ENCODE measurements around the gene CAPN8.
"Not testable (repeated sequence)": the region's sequence is repeated elsewhere in the genome, so short reads cannot be mapped to it uniquely, and the experiment has no call there.

Gene CAPN8

DNA sequence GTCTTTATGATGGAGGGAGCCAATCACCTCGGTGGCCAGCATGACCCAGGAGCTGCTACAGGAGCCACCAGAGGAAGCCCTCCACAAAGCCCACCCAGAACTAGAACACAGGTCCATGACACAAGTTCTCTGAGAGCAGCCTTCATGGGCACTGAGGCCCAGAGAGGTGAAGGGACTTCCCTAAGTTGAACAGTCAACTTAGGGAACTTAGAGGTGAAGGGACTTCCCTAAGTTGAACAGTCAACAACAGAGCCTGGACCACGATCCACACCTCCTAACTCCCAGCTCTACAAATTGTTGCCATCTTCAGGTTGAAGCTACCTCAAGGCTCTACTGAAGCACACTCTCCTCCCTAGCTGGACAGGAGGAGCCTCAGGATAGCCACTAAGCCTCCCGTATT is 139.5 kb downstream of the CAPN8 start:
- no peak for DNase-seq (ENCODE audit: low read depth in 2 of 2)

DNA sequence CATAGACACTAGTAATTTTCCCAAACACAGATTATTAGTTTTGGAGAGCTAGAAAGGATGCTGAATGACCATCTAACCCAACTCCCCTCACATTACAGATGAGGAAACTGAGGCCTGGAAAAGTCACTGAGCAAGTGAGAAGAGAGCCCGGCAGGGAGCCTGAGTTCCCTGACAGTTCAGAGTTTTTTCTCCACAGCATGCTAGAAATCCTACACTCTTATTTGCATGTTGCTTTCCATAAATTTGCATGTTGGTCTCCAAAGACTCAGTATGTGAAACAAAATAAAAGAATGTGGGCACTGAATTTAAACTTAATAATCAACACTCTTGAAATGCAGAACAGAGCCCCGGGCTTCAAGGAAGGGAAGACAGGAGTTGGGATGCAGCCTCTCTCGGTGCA is 140.0 kb downstream of the CAPN8 start:
- no peak for DNase-seq (ENCODE audit: low read depth in 2 of 2)

DNA sequence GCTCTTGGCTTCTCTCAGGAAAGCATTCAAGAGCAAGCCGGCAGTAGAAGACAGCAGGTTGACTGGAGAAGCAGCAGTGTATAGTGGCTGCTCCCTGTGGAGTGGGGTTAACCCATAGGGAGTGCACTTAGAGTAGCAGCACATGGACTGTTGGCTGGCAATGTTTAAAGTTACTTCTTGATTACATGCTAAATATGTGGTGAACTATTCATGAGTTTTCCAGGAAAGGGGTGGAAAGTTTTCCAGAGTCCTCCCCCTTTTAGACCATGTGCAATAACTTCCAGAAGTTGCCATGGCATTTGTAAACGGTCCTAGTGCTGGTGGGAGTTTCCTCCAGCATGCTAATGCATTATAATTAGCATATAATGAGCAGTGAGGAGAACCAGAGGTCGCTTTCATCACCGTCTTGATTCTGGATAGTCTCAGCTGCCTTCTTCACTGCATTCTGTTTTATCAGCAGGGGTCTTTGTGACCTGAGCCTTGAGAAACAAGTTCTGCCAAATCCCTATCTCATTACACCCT is 140.5 kb downstream of the CAPN8 start:
- DNase-seq (ENCODE audit: low read depth in 2 of 2), result no peak

- no peak for DNase-seq (ENCODE audit: low read depth in 2 of 2)
Measured at GRCh38 chr1:223521150-223521549, 144.4 kb downstream of the CAPN8 start.

DNA sequence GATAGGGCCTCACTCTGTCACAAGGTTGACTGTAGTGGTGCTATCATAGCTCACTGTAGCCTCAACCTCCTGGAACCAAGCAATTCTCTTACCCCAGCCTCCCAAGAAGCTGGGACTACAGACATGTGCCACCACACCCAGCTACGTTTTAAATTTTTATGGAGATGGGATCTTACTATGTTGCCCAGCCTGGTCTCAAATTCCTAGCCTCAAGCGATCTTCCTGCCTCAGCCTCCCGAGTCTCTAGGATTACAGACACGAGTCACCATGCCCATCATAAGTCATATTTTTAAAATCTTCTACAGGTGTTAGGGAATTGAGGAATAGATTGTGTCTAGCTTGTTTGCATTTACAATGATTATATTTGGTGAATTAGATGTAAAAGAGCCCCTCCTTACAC is 145.3 kb downstream of the CAPN8 start:
- DNase-seq (ENCODE audit: low read depth in 2 of 2), result no peak

DNA sequence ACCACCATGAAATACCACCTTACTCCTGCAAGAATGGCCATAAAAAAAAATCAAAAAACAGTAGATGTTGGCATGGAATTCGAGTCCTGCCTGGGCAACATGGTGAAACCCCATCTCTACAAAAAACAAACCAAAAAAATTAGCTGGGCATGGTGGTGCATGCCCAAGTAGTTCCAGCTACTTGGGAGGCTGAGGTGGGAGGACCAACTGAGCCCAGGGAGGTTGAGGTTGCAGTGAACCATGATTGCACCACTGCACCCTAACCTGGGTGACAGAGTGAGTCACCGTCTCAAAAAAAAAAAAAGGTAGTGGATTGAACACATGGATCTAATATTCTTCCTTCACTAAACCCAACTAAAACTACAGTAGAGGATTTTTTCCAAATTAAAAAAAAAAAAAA is 146.4 kb downstream of the CAPN8 start:
- DNase-seq (ENCODE audit: low read depth in 2 of 2), result no peak

GRCh38 chr1:223518553-223518952 is 146.9 kb downstream of the CAPN8 start:
- not testable (repeated sequence) for DNase-seq (ENCODE audit: low read depth in 2 of 2)

DNA sequence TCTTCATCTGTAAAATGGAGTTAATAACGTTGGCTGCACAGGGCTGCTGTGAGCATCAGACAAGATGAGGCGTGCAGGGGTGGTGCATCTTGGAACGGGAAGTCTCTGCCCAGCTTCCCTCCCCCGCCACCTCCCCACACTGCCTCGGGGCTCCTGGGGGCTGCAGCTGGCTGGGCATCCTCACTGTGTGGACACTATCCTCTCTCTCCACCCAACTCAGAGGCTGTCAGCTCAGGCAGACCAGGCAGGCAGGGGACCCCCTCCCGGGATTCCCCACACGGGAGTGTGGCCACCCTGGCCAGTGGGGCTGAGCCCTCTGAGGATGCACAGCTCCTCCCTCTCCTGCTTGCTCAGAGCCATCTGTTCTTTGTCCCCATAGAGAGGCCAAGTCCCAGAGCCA is 149.6 kb downstream of the CAPN8 start:
- no peak for DNase-seq (ENCODE audit: low read depth in 2 of 2)

- DNase-seq (ENCODE audit: low read depth in 2 of 2), result no peak
Measured at GRCh38 chr1:223515421-223515820, 150.1 kb downstream of the CAPN8 start.

DNA sequence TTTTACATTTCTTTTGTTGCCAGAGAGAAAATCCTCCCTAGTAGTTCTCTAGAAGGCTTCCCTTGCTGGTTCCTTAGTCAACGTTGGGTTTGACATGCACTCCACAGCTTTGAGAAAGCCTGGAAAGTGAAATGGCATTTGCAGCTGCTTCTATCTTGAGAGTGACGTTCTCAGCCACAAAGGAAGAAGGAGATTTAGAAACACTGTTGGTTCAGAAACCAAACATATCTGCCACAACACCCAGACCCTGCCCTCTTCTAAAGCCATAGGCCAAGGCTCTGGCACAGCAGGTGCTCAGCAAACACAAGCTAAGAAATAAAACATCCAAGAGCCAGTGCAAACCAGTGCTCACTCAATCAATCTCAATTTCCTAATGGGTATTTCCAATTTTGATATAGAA is 150.9 kb downstream of the CAPN8 start:
- no peak for DNase-seq (ENCODE audit: low read depth in 2 of 2)

- no peak for DNase-seq (ENCODE audit: low read depth in 2 of 2)
Measured at GRCh38 chr1:223513309-223513708, 152.2 kb downstream of the CAPN8 start.

- no peak for DNase-seq (ENCODE audit: low read depth in 2 of 2)
Measured at GRCh38 chr1:223512057-223512456, 153.4 kb downstream of the CAPN8 start.

DNA sequence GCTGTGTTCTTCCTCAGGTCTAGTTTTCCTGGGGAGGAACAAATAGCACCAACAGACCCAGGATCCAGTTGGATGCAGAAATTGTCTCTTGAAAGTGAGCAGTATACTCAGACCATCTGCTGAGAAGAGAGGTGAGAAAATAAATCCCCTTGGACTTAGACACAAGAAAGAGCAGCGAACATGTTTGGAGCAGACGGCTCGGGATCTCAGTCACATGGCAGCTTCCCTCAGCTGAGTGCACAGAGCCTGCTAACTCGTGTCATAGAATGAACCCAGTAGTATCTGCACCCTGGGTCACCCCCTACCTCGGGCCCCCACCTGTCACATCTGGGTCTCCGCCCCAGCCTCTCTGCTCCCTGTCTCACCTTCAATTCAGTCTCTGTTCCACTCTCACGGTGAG is 156.7 kb downstream of the CAPN8 start:
- no peak for DNase-seq (ENCODE audit: low read depth in 2 of 2)

- DNase-seq (ENCODE audit: low read depth in 2 of 2), result no peak
Measured at GRCh38 chr1:223504741-223505140, 160.8 kb downstream of the CAPN8 start.

GRCh38 chr1:223503348-223503747 is 162.2 kb downstream of the CAPN8 start:
- no peak for DNase-seq (ENCODE audit: low read depth in 2 of 2)

DNA sequence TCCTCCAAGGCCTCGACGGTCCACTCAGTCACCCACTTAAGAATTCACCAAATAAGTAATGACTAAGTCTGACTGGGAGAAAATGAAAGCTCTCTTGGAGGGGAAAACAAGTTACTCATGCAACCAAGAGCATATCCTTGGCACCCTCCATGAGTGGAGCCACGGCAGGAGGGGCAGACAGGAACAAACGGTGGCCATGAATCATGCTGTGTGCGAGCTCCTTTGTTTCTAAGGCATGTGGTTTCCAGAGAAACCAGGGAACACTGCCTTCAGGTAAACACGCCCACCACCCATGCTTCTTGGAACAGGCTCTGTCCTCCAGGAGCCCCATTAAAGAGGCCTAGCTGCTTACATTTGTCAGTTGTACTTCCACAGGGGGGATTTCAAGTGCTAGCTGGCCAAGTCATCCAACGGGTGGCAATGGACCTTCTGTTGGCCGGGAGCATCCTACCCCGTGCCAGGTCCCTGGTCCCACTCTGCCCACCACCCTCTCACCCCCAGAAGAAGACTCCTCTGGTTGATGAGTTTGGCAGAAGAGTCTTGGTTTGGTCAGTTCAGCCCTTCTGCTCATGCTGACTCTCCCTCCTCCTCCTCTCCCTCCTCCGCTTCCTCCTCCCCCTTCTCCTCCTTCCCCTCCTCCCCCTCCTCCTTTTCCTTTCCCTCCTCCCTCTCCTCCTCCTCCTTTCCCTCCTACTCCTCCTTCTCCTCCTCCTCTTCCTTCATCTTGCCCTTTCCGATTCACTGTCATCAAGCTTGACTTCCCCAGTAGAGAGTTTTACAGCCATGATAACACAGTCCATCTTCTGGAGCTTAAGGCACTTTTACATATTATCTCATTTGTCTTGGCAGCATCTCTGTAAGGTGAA is 164.7 kb downstream of the CAPN8 start:
- DNase-seq (ENCODE audit: low read depth in 2 of 2), result no peak

GRCh38 chr1:223496883-223497282 is 168.6 kb downstream of the CAPN8 start:
- DNase-seq (ENCODE audit: low read depth in 2 of 2), result no peak

- DNase-seq (ENCODE audit: low read depth in 2 of 2), result no peak
Measured at GRCh38 chr1:223494926-223495645, 170.4 kb downstream of the CAPN8 start.

DNA sequence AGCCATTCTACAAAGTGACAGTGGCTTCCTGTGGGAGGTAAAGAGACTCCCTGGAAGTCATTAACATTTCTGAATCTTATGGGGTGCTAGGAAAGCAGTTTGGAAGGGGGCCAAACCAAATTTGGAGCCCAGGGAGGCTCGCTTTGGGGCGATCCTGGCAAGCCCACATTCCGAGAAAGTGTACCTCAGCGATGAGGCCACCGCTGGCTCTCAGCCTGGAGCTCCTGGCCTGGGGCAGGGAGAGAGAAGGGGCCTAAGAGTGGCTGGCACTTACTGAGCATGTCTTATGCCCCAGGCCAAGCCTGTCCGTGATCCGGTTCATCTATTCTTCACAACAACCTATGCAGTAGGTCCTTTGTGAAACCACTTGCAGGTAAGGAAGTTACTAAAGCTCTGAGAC is 173.5 kb downstream of the CAPN8 start:
- DNase-seq (ENCODE audit: low read depth in 2 of 2), result no peak

Data from activated CD4-positive, alpha-beta T cell treated with anti-CD3 and anti-CD28 coated beads for 24 hours (primary cell).